HEK293T (cell line): ENCODE measurements around the gene TCHP.

ENCODE experiments used
- CTCF ChIA-PET: fragments of 350-600 bp; formaldehyde crosslinking; extraction: SDS; loops from one replicate; lab custom pipeline; 2021; ENCODE audit warnings: antibody characterized with exemption, inconsistent platforms; lab: Yijun Ruan, JAX
- POLR2A ChIA-PET: fragments of 350-600 bp; formaldehyde crosslinking; extraction: SDS; loops from one replicate; lab custom pipeline; 2020; ENCODE audit warnings: antibody characterized with exemption, inconsistent platforms; lab: Yijun Ruan, JAX
- DNase-seq: peaks from one replicate; pipeline ENCODE4 v3.0.0; 2012; ENCODE audit warnings: mixed read lengths; ENCODE audit errors: extremely low spot score
- ARNT ChIP-seq: fragments of 450-650 bp; IDR thresholded peaks from 2 replicates; pipeline ENCODE4 v1.6.1; 2017; ENCODE audit warnings: mild to moderate bottlenecking
- BHLHE40 ChIP-seq: fragments of 450-650 bp; IDR thresholded peaks from 2 replicates; pipeline ENCODE4 v1.6.1; 2016; ENCODE audit warnings: mild to moderate bottlenecking, moderate library complexity, borderline replicate concordance
- CTBP1 ChIP-seq: fragments of 450-650 bp; IDR thresholded peaks from 2 replicates; pipeline ENCODE4 v1.6.1; 2016; ENCODE audit warnings: borderline replicate concordance
- ELF4 ChIP-seq: fragments of 450-650 bp; IDR thresholded peaks from 2 replicates; pipeline ENCODE4 v1.6.1; 2017; ENCODE audit warnings: antibody characterized with exemption
- FOXA1 ChIP-seq: fragments of 450-650 bp; IDR thresholded peaks from 2 replicates; pipeline ENCODE4 v1.6.1; 2016; ENCODE audit warnings: mild to moderate bottlenecking
- FOXK2 ChIP-seq: fragments of 450-650 bp; IDR thresholded peaks from 2 replicates; pipeline ENCODE4 v1.6.1; 2016; ENCODE audit warnings: mild to moderate bottlenecking
- FOXM1 ChIP-seq: fragments of 450-650 bp; IDR thresholded peaks from 2 replicates; pipeline ENCODE4 v1.6.1; 2017; ENCODE audit warnings: mild to moderate bottlenecking, borderline replicate concordance
- HDGF ChIP-seq: fragments of 450-650 bp; IDR thresholded peaks from 2 replicates; pipeline ENCODE4 v1.6.1; 2017; ENCODE audit warnings: antibody characterized with exemption, borderline replicate concordance
- L3MBTL2 ChIP-seq: fragments of 450-650 bp; conservative IDR thresholded peaks from 2 replicates; pipeline ENCODE4 v1.6.1; 2016; ENCODE audit warnings: mild to moderate bottlenecking
- LEF1 ChIP-seq: fragments of 450-650 bp; IDR thresholded peaks from 2 replicates; pipeline ENCODE4 v1.6.1; 2017; ENCODE audit warnings: mild to moderate bottlenecking, borderline replicate concordance
- NFRKB ChIP-seq: fragments of 450-650 bp; IDR thresholded peaks from 2 replicates; pipeline ENCODE4 v1.6.1; 2016; ENCODE audit warnings: mild to moderate bottlenecking, moderate library complexity
- PKNOX1 ChIP-seq: fragments of 450-650 bp; IDR thresholded peaks from 2 replicates; pipeline ENCODE4 v1.6.1; 2016
- SP1 ChIP-seq: fragments of 450-650 bp; IDR thresholded peaks from 2 replicates; pipeline ENCODE4 v1.6.1; 2017
- SUZ12 ChIP-seq: fragments of 450-650 bp; IDR thresholded peaks from 2 replicates; pipeline ENCODE4 v1.6.1; 2016; ENCODE audit warnings: mild to moderate bottlenecking
- TARDBP ChIP-seq: fragments of 450-650 bp; IDR thresholded peaks from 2 replicates; pipeline ENCODE4 v1.6.1; 2016
- ZNF384 ChIP-seq: fragments of 450-650 bp; IDR thresholded peaks from 2 replicates; pipeline ENCODE4 v1.6.1; 2016

The TCHP gene

GRCh38 chr12:109946505-109946904 is 46.4 kb downstream of the TCHP start:
- POLR2A ChIA-PET: no interaction called here
- TF ChIP-seq LEF1: no peak
- TF ChIP-seq ZNF384: no peak
- TF ChIP-seq BHLHE40: no peak
- no peak for TF ChIP-seq CTBP1
- no peak for TF ChIP-seq FOXK2
- no peak for TF ChIP-seq SUZ12
- CTCF ChIA-PET: no interaction called here
- DNase-seq: no peak

DNA sequence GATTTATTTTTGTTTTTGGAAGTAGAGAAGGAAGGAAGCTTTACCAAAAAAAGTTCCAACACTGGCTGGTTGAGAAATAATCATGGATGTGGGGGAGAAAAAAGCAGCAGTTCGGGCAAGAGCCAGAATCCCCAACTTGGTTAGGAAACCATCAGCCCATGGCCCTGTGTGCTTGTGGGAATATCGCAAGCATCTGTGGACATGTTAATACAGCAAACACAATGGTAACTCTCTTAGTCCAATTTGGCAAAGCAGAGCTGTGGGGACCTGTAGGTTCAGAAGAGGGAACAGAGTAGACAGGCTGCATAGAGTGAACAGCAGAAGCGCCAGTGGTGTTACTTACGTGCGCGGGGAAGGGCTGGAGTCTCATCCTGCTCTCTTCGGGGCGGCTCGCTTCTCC is 46.8 kb downstream of the TCHP start:
- CTCF ChIA-PET: no interaction called here
- no peak for TF ChIP-seq ELF4
- no peak for TF ChIP-seq FOXK2
- TF ChIP-seq ZNF384: no peak
- TF ChIP-seq SP1: no peak
- TF ChIP-seq ARNT: no peak
- TF ChIP-seq FOXA1: no peak
- TF ChIP-seq LEF1: no peak
- TF ChIP-seq NFRKB: no peak
- POLR2A ChIA-PET: no interaction called here
- no peak for DNase-seq

DNA sequence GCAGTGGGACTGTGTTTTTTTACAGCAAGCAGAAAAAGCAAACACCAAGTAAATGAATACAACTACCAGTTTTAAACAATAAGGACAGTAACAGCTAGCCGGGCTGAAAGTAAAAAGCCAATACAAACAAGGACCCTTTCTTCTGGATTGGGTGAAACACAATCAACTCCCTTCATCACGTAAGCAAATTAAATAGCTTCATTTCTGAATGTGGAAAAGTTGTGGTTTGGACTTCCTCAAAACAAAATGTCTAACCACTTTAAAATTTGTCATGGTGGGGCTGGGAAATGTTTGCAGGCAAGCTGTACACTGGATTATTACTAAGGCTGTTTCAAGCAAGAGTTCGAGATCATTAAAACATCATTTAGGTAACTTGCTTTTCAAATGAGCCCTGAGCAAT is 47.4 kb downstream of the TCHP start:
- TF ChIP-seq ARNT (no peak), ZNF384 (no peak), L3MBTL2 (no peak), LEF1 (no peak), SP1 (no peak), HDGF (no peak)
- CTCF ChIA-PET: no interaction called here
- DNase-seq: no peak
- POLR2A ChIA-PET: no interaction called here

DNA sequence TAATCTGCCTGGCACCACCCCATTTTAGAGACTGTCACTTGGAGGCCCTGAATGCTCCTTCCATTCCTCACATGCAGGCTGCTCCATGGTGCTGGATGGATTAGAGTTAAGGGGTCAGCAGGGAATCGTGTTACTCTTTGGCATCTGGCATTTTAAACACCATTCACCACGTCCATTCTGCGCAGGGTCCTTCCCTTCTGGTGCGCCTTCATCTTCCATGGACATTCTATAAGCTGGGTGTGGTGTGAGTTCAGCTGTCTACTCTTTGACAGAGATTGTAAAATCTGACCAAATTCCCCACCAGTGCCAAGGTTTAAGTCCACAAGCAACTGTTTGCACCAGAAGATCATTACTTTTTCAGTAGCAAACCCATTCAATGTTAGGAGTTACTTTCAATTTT is 48.3 kb downstream of the TCHP start:
- TF ChIP-seq LEF1 (no peak), ZNF384 (no peak), ARNT (no peak), L3MBTL2 (no peak), SP1 (no peak), NFRKB (no peak), ELF4 (no peak), FOXA1 (no peak)
- ChIA-PET CTCF (no interaction called here), POLR2A (no interaction called here)
- DNase-seq: no peak

DNA sequence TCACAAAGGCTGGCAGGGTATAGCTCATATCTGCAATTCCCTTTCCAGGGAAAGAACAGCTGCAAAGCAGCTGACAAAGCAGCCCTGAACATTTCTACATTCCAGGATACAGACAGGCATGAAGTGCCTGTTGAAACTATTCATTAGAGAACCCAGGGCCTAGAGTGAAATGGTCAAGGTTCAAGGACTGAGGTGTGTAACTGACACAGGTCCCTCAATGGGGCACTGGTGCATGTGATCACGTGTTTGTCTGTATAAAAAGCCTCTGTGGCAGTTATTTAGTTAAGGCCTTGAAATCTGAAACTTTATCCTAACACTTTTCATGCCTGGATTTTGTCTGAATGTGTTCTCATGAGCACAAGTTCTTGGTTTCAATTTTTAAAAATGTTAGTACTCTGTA is 49.0 kb downstream of the TCHP start:
- CTCF ChIA-PET: interaction anchor here (0.5 kb wide), 1 partner anchor 169 kb away, joined by 5 read pairs; no protein-coding TSS in a partner anchor
- POLR2A ChIA-PET: no interaction called here
- TF ChIP-seq CTBP1: no peak
- no peak for TF ChIP-seq ELF4
- no peak for TF ChIP-seq FOXK2
- no peak for TF ChIP-seq ARNT
- TF ChIP-seq SUZ12: no peak
- TF ChIP-seq L3MBTL2: no peak
- TF ChIP-seq NFRKB: no peak
- no peak for TF ChIP-seq LEF1
- no peak for TF ChIP-seq FOXM1
- TF ChIP-seq TARDBP: no peak
- TF ChIP-seq PKNOX1: no peak
- no peak for TF ChIP-seq ZNF384
- no peak for TF ChIP-seq FOXA1
- no peak for TF ChIP-seq HDGF
- no peak for TF ChIP-seq BHLHE40
- no peak for TF ChIP-seq SP1
- no peak for DNase-seq

DNA sequence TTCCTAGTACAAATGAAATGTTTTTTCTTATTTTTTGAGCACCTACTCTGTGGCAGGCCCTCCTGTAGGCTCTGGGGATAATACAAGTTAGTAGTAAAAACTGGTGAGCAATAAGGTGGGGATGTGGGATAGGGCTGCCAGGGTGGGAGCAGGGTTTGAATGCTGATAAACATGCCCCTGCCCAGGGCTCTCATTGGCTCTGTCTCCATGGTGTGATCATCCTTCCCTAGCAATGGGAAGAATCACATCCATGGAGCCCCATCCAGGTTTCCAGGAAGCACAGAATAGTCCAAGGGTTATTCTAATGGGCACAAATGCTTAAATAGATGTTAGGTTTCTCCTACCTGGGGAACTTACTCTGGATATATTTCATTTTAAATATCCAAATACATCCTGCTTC is 50.6 kb downstream of the TCHP start:
- ChIA-PET POLR2A (no interaction called here), CTCF (no interaction called here)
- DNase-seq: no peak
- no peak for TF ChIP-seq HDGF
- no peak for TF ChIP-seq NFRKB
- no peak for TF ChIP-seq FOXM1

DNA sequence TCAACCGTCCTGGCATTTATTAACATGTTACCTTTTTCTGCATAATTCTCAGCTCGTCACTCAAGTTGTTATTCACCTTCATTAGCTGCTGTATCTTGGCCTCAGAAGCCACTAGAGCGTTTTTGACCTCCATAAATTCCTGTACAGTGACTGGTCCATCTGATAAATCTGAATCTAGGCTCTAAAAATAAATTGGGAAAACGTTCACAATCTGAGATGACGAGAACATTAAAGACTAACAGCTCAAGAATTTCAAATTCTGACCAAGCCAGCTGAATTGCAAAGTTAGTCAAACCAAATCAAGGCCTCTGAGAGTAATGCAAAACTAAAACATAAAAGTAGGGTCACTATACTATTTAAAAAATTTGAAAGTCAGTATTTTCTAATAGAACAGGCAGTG is 51.1 kb downstream of the TCHP start:
- CTCF ChIA-PET: no interaction called here
- POLR2A ChIA-PET: no interaction called here

More for the DNA sequence above, 51.1 kb downstream of the TCHP start:
- TF ChIP-seq ELF4 (no peak), L3MBTL2 (no peak), HDGF (no peak), BHLHE40 (no peak), SUZ12 (no peak), SP1 (no peak), NFRKB (no peak), CTBP1 (no peak), PKNOX1 (no peak), FOXK2 (no peak), ARNT (no peak), LEF1 (no peak), TARDBP (no peak), FOXM1 (no peak), ZNF384 (no peak), FOXA1 (no peak)
- no peak for DNase-seq
